Duodenal mucosa (tissue), 2 donors: Measurements from ENCODE around the gene HOXB2.

Experiments used
- H3K27ac ChIP-seq: one replicate; pipeline ENCODE4 v1.7.0; 2013; ENCODE audit warnings: low read depth, low read length
- H3K27me3 ChIP-seq, 2 donors: one replicate each; pipeline ENCODE4 v1.7.0; 2013; ENCODE audit warnings: low read length in 2 of 2, control low read depth in 1 of 2; ENCODE audit not compliant: insufficient read depth in 2 of 2, control insufficient read depth in 1 of 2
- H3K36me3 ChIP-seq, 2 donors: one replicate each; pipeline ENCODE4 v1.7.0; 2013; ENCODE audit warnings: low read length in 2 of 2, control low read depth in 1 of 2; ENCODE audit not compliant: insufficient read depth in 2 of 2, control insufficient read depth in 1 of 2
- H3K4me1 ChIP-seq, 2 donors: one replicate each; pipeline ENCODE4 v1.7.0; 2013; ENCODE audit warnings: low read length in 2 of 2, control low read depth in 1 of 2; ENCODE audit not compliant: insufficient read depth in 2 of 2, control insufficient read depth in 1 of 2
- H3K4me3 ChIP-seq, 2 donors: one replicate each; pipeline ENCODE4 v1.7.0; 2013; ENCODE audit warnings: low read length in 2 of 2, low read depth in 1 of 2
- H3K9ac ChIP-seq, 2 donors: one replicate each; pipeline ENCODE4 v1.7.0; 2013; ENCODE audit warnings: low read length in 2 of 2, low read depth in 1 of 2
- H3K9me3 ChIP-seq, 2 donors: one replicate each; pipeline ENCODE4 v1.7.0; 2013; ENCODE audit warnings: low read length in 2 of 2, control low read depth in 1 of 2; ENCODE audit not compliant: control insufficient read depth in 1 of 2

The HOXB2 gene

GRCh38 chr17:48589060-48589830 lies 44.3 kb upstream of the HOXB2 start:
- Histone ChIP-seq H3K4me1 (peaks cover 6 to 8% of the 10 kb centered on the region in 2 donors), H3K4me3 (peak overlapping the region; percentile 43 to 50), H3K9ac (peak overlapping the region; percentile 32 to 39), H3K36me3 (no peaks in the 10 kb centered on the region), H3K27ac (peak overlapping the region; percentile 65), H3K27me3 (peaks cover 78 to 90% of the 10 kb centered on the region in 2 donors), H3K9me3 (no peaks in the 10 kb centered on the region)

GRCh38 chr17:48588528-48588927 lies 43.6 kb upstream of the HOXB2 start:
- H3K36me3 ChIP-seq, result no peaks in the 10 kb centered on the region
- no peaks in the 10 kb centered on the region for H3K9me3 ChIP-seq
- H3K4me1 ChIP-seq, result peaks cover 7 to 8% of the 10 kb centered on the region in 2 donors
- peak overlapping the region in 1 of 2 donors; percentile 44 for H3K9ac ChIP-seq
- peak overlapping the region in 1 of 2 donors; percentile 30 for H3K4me3 ChIP-seq
- peak overlapping the region; percentile 64 for H3K27ac ChIP-seq
- H3K27me3 ChIP-seq, result peaks cover 76 to 92% of the 10 kb centered on the region in 2 donors

- peaks cover 75 to 92% of the 10 kb centered on the region in 2 donors for H3K27me3 ChIP-seq
- H3K36me3 ChIP-seq, result no peaks in the 10 kb centered on the region
- peaks cover 8 to 12% of the 10 kb centered on the region in 2 donors for H3K4me1 ChIP-seq
- peak overlapping the region in 1 of 2 donors; percentile 44 for H3K9ac ChIP-seq
- peak overlapping the region; percentile 64 for H3K27ac ChIP-seq
- no peaks in the 10 kb centered on the region for H3K9me3 ChIP-seq
- H3K4me3 ChIP-seq, result no peak overlapping the region
Measured at GRCh38 chr17:48588074-48588415, 43.1 kb upstream of the HOXB2 start.

- peaks cover 75 to 94% of the 10 kb centered on the region in 2 donors for H3K27me3 ChIP-seq
- H3K9me3 ChIP-seq, result no peaks in the 10 kb centered on the region
- H3K27ac ChIP-seq, result peak overlapping the region; percentile 64
- H3K36me3 ChIP-seq, result no peaks in the 10 kb centered on the region
- peaks cover 8 to 12% of the 10 kb centered on the region in 2 donors for H3K4me1 ChIP-seq
- H3K9ac ChIP-seq, result peak overlapping the region; percentile 50 to 55
- H3K4me3 ChIP-seq, result peak overlapping the region in 1 of 2 donors; percentile 32
Measured at GRCh38 chr17:48587276-48588073, 42.6 kb upstream of the HOXB2 start.

- Histone ChIP-seq H3K27ac (peak overlapping the region; percentile 64), H3K27me3 (peaks cover 74 to 96% of the 10 kb centered on the region in 2 donors), H3K9me3 (no peaks in the 10 kb centered on the region), H3K4me1 (peaks cover 8 to 12% of the 10 kb centered on the region in 2 donors), H3K4me3 (peak overlapping the region; percentile 69 to 81), H3K9ac (peak overlapping the region; percentile 50 to 55), H3K36me3 (no peaks in the 10 kb centered on the region)
Measured at GRCh38 chr17:48586355-48587258, 41.7 kb upstream of the HOXB2 start.

GRCh38 chr17:48584223-48584741 lies 39.4 kb upstream of the HOXB2 start:
- Histone ChIP-seq H3K27ac (peak overlapping the region; percentile 30), H3K4me1 (peaks cover 8 to 12% of the 10 kb centered on the region in 2 donors)

GRCh38 chr17:48583708-48584222 lies 38.9 kb upstream of the HOXB2 start:
- no peak overlapping the region for H3K4me3 ChIP-seq
- H3K9me3 ChIP-seq, result no peaks in the 10 kb centered on the region
- H3K4me1 ChIP-seq, result peaks cover 8 to 16% of the 10 kb centered on the region in 2 donors
- no peaks in the 10 kb centered on the region for H3K36me3 ChIP-seq
- H3K27ac ChIP-seq, result no peak overlapping the region
- H3K9ac ChIP-seq, result no peak overlapping the region
- H3K27me3 ChIP-seq, result peaks cover 70 to 94% of the 10 kb centered on the region in 2 donors

More at GRCh38 chr17:48584223-48584741, 39.4 kb upstream of the HOXB2 start:
- Histone ChIP-seq H3K9me3 (no peaks in the 10 kb centered on the region), H3K36me3 (no peaks in the 10 kb centered on the region), H3K9ac (no peak overlapping the region), H3K27me3 (peaks cover 69 to 94% of the 10 kb centered on the region in 2 donors), H3K4me3 (no peak overlapping the region)

- H3K27me3 ChIP-seq, result peaks cover 61 to 87% of the 10 kb centered on the region in 2 donors
- H3K27ac ChIP-seq, result peak overlapping the region; percentile 87
- H3K4me3 ChIP-seq, result no peak overlapping the region
- no peaks in the 10 kb centered on the region for H3K36me3 ChIP-seq
- no peaks in the 10 kb centered on the region for H3K9me3 ChIP-seq
- no peak overlapping the region for H3K9ac ChIP-seq
- peaks cover 8 to 17% of the 10 kb centered on the region in 2 donors for H3K4me1 ChIP-seq
Measured at GRCh38 chr17:48582750-48583069, 37.8 kb upstream of the HOXB2 start.

GRCh38 chr17:48579760-48580554 lies 35.0 kb upstream of the HOXB2 start:
- Histone ChIP-seq H3K27ac (peak overlapping the region; percentile 61), H3K27me3 (peaks cover 54 to 84% of the 10 kb centered on the region in 2 donors), H3K4me1 (peaks cover 0 to 11% of the 10 kb centered on the region in 2 donors), H3K9me3 (no peaks in the 10 kb centered on the region), H3K9ac (peak overlapping the region; percentile 53 to 66), H3K36me3 (no peaks in the 10 kb centered on the region), H3K4me3 (peak overlapping the region in 1 of 2 donors; percentile 55)
